Inflammatory macrophage (primary cell): ENCODE data around the gene FAM168B.
A peak's percentile ranks its signal among the peaks of the same experiment; 100 is the strongest.

Experiments used
- DNase-seq, 2 donors: peaks; one replicate each; pipeline ENCODE4 v3.0.0-alpha.2; 2020 to 2022
- total RNA-seq, 18 experiments: gene quantifications; one replicate each; lab custom pipeline; 2026; ENCODE audit warnings: mixed read lengths in 6 of 18, inconsistent platforms in 2 of 18; lab: John Stamatoyannopoulos, UW

Gene FAM168B, protein sequence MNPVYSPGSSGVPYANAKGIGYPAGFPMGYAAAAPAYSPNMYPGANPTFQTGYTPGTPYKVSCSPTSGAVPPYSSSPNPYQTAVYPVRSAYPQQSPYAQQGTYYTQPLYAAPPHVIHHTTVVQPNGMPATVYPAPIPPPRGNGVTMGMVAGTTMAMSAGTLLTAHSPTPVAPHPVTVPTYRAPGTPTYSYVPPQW
- 50.6 to 187 (median 142) reads per million in 18 experiments for total RNA-seq

DNA sequence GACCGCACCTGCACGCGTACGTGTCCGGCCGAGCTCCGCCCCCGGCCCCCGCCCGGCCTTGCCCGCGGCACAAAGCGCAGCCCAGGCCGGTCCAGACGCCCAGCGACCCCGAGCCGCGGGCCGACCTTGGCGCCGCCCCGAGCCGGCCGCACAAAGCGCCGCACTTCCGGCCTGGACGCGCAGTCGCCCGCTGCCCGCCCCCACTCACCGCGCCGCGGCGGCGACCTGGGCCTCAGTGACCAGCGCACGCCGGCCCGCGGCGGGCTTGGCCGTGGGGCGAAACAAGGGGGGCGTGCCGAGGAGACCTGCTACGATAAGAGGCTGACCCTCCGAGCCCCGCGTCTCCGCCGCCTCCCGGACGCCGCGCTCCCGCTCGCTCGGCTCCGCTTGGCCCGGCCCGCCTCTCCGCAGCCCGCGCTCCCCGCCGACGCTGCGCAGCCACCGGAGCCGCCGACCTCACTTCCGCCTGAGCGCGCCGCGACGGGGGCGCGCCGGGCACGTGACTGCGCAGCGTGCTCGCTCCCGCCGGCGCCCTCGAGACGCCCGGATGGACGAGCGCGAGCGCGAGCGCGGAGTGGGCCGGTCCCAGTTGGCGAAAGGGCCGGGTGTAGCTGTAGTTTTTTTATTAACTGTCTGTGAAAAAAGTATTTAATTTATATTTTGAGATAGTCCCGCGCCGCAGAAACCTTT, at the start of gene FAM168B:
FAM168B (minus strand) TSS at position 455 of the 690 bp plus-strand sequence. CDS start 10,814 bp downstream, outside the sequence.
- peak; percentile 90 to 94 for DNase-seq

DNA sequence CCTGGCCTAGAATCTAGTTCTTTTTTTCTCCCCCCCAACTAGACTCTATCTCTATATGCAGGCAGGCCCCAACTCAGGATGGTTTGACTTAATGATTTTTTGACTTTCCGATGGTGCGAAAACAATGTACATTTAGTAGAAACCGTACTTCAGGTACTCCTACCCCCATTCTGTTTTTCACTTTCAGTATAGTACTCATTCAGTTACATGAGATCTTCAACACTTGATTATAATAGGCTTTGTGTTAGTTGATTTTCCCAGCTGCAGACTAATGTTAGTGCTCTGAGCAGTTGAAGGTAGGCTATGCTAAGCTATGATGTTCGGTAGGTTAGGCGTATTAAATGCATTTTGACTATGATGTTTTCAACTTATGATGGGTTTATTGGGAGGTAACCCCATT, 49.6 kb upstream of the FAM168B start:
- DNase-seq, result no peak

DNA sequence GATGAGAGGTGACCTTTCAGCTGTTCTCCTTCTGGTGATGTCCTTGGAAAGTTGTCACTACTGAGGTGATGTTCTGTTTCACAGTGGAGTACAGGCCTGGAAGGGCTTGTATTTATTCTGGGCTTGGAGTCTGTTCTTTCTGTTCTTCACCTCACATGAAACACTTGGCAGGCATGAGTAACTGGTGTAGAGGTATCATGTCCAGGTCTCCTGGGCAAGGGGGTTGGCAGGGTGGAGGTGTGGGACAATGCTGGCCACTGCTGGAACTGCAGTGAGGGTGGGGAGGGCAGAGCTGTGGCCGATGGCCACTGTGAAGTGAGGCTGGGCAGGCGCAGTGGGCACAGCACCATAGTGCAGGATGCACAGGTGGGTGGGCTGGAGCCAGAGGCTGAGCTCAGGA, 47.3 kb upstream of the FAM168B start:
- no peak for DNase-seq

DNA sequence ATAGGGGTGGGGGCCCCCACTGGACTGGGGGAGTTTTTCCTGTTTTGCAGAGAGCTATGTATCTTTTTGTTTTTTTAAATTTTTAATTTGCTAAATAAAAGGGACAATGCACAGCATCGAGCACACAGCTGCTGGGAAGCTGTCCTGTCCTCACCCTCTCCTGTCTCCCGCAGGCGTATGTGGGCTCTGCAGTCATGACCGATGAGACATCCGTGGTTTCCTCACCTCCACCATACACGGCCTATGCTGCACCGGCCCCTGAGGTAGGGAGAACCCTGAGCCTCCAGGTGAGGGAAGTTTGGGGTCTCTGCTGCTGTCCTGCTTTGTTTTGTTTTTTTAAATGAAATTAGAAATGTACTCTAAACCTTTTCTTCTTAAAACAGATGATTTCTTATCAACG, 39.5 kb upstream of the FAM168B start:
- DNase-seq, result no peak

DNA sequence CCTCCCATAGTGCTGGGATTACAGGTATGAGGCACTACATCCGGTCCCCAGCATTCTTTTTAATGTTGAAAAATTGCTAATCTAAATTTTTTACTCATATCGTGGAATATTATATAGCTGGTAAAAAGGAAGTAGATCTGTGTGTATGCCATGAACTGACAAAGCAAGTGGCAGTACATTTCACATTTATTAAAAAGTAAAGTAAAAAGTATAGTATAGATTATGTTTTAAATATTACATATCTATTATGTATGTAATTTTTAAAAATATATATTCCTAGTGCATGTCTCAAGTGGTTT, 37.0 kb upstream of the FAM168B start:
- no peak for DNase-seq

DNA sequence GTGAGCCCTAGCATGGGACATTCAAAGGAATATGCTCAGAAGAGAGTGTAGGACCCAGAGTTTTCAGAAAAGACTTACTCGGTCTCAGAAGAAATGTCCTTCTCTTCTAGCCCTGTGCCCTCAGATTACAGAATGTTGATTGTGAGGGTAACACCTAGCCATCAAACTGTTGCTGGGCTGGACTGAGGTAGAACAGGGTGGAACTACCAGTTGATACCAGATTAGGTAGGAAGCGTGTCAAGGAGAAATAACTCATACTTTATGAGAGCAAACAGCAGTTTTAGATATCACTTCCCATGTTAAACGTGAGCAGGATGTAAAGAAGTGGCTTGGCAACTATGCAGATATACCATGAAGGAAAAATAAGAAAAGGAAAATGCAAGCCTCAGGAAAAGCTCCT, 34.7 kb upstream of the FAM168B start:
- DNase-seq, result no peak

DNA sequence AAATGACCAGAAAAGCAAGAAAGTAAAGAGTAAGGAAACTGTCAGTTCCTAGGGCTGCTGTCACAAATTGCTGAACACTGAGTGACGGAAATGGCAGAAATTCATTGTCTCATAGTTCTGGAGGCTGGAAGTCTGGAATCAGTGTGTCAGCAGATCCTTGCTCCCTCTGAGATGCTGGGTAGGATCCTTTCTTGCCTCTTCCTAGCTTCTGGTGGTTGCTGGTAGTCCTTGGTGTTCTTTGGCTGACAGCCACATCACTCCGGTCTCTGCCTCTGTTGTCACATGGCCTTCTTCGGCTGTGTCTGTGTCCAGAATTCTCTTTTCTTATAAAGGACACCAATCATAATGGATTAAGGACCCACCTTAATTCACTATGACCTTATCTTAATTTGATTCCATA, 33.8 kb upstream of the FAM168B start:
- no peak for DNase-seq

DNA sequence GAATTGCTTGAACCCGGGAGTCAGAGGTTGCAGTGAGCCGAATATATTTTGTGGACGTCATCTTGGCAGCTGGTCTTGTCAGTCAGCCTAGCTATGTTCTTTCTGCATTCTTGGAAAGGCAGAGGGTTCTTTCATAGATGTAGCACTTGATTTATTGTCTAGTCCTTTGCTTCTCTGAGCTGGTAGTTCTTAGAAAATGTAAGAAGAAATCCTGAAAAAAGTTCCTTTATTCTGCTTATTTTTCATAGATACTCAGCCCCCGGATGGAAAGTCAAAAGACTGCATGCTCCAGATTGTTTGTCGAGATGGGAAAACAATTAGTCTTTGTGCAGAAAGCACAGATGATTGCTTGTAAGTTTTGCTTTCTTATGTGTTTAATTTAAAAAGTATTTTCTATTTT, 33.2 kb upstream of the FAM168B start:
- DNase-seq, result no peak

DNA sequence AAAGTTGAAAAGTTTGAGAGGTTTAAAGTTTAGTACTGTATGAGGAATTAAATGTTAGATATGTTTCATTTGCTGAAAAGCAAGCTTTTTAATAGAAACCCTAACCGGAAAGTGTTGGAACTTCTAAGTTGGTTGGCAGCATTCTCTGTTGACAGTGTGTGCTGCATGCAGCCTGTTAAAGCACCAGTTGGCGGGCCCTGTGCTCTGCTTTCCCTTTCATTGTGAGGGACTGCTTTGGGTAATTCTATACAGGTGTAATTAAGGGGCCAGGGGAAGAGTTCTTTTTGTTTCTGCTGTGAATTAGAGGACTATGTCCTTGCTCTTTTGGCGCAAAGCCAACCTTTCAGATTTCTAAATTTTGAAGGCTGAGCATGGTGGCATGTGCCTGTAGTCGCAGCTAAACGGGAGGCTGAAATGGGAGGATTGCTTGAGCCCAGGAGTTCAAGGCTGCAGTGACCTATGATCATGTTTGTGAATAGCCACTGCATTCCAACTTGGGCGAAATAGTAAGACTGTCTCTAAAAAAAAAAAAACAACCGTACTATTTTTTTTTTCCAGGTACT, 32.0 kb upstream of the FAM168B start:
- DNase-seq, result no peak

DNA sequence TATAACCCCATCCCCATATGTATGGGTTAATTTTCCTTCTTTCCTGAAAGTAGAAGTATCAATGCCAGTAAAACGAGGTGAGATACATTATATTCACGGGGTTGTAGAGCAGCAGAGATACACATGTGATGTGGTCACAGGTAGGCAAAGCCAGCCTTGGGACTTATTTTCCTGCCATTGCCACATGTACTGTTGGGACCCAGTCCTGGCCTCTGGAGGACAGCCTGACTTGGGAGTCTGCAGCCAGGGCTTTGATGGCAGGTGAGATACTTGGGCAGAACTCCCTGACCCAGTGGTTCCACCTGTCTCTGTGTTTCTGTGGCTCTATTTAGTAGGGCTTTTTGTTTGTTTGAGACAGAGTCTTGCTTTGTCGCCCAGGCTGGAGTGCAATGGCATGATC, 29.9 kb upstream of the FAM168B start:
- DNase-seq, result no peak

DNA sequence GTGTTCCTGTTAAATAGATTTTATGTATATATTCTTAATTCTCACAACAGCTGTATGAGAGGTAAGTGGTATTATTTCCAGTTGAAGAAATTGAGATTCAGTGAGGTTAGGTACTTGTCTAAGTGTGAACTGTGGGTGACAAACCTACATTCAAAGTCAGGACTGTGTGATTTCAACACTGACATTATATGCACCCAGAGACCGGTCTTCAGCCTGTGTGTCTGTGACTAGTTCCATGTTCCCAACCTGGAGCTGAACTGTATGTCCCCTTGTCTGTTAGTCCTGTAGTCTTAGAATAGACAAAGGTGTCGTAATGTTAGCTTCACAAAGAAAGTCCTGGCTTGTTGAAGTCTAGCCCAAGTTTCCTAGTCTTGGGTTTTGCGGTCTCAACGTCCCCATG, 29.2 kb upstream of the FAM168B start:
- no peak for DNase-seq

DNA sequence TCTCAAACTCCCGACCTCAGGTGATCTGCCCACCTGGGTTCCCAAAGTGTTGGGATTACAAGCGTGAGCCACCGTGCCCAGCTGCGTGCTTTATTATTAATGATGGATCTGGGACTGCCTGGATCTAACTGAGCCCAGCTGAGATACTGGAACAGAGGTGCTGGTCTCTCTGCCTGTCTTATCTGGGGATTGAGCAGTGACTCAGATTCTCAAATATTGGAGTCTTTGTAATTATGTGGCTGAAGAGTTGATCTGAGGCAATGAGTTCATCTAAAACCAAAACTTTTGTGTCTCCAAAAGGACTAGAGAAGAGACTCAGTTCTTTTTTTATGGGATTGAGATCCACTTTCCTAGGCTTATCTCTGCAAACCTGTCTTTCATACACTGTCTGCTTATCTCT, 28.2 kb upstream of the FAM168B start:
- no peak for DNase-seq

DNA sequence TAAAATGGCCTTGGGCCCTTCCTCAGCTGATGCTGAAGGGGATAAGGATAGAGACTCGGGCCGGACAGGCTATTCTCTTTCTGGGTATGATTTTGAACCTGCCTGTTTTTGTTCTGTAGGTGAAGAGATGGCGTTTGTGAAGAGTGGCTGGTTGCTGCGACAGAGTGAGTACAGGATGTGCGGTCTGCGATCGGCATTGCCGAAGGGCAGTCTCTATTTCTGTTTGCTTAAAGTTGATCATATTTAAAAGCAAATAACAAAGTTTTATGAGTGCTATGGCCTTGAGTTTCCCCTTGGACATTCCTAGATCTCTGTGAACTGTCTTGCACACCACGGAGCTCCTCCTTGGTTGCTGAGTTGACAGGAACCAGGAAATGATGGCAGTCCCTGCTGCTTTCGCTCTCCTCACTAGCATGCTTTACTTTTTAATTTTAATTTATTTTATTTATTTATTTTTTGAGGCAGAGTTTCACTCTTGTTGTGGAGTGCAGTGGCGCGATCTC, 27.6 kb upstream of the FAM168B start:
- no peak for DNase-seq

DNA sequence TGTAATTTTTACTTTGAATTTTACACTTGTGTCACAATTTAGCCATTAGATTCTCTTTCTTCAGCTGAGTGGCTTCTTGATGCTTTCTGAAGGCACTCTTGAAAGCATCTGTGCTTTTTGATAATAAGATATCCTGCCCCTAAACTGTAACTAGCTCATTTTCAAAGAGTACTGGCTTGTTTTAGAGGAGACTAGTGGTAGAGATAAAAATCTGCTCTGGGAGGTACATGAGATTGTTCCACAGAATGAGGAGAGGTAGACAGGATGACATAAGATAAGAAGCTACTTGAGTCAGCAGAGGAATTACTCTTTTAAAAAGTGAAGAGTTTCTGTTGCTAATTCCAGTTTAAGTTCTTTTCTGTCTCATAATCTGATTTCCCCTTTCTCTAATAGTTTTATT, 22.5 kb upstream of the FAM168B start:
- DNase-seq, result no peak

DNA sequence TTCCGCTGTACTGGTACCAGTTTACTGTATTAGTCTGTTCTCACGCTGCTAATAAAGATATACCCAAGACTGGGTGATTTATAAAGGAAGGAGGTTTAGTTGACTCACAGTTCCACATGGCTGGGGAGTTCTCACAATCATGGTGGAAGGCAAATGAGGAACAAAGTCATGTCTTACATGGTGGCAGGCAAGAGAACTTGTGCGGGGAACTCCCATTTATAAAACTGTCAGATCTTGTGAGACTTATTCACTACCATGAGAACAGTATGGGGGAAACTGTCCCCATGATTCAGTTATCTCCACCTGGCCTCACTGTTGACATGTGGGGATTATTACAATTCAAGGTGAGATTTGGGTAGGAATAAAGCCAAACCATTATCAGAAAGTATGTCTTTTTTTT, 21.7 kb upstream of the FAM168B start:
- peak; percentile 62 to 77 for DNase-seq

DNA sequence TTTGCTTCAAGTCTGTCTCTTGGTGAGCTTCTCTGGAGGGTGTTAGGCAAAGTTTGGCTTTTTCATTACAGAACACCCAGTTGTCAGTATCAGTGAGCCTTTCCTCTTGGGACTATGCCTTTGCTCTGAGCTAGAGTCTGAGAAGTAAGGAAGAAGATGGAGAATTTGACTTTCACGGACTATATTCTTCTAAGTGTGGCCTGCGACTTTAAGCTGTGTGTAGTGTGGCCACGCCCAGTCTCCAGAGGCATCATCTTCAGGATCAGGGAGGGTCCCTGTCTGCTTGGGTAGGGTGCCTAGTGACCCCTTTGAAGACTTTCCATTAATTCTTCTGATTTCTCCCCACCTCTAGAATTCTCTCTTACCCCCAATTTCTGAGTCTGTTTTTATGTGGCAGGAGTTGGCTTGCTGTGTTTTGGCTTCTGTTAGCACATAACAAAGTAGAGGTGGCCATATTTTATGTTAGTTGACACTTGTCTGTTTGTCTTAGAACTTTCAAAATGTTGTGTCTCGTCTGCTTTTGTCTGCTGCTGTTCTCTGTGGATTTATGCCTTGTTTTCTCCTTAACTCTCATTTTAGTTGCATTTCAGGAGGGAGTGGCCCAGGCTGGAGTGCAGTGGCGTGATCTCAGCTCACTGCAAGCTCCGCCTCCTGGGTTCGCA, 20.4 kb upstream of the FAM168B start:
- no peak for DNase-seq

DNA sequence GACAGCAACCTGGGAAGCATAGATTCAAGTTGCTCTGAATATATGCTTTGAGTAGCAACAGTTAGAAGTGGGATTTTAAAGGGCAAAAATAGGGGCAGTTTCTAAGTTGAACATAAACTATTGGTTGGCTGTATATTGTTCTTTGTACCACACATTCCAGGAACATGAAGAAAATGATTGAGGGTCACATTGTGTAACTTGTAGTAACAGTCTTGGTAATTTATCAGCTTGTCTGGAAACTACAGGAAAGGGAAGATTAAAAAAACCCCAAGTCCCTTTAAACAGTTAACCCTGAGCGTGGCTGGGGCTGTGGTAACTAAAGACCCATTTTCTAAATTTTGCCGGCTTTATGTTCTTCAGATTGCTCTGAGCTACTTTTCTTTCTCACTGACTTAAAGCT, 19.3 kb upstream of the FAM168B start:
- DNase-seq, result no peak

DNA sequence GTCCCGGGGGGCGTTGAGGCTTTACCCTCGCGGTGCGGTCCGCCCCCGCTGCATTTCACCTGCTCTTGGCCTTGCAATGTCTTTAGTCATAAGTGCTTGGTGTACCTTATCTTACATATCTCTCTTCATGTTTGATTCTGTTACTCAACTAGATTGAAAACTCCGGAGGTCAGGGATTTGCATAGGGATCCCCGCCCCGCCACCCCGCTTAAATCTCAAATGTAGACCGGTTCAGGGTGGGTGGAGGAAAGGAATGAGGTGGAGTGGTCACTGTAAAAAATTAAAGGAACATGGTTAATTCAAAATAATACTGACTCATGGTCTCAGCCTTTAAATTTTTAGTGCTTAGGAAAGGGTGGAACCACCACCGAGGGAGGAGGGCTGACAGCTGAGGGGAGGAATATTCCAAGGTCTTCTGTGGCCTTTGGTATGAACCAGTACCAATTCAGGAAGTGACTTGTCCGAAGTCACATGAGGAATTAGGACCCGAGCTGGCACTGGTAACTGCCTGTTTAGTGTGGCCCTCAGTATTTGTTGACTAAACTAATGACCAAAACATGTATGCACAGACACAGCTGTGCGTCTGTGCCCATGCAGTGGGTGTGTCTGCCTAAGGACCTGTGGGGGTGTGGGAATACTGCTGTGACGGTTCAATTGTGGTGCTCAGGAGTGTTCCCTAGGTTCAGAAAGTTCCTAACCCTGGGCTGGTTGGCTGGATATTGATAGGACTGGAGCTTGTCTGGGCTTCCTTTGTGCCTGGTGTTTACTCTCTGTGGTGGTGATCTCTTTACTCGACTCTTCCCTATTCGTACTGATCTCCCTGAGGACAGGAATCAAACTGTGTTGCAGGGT, 12.9 kb upstream of the FAM168B start:
- DNase-seq, result peak; percentile 87 to 89

DNA sequence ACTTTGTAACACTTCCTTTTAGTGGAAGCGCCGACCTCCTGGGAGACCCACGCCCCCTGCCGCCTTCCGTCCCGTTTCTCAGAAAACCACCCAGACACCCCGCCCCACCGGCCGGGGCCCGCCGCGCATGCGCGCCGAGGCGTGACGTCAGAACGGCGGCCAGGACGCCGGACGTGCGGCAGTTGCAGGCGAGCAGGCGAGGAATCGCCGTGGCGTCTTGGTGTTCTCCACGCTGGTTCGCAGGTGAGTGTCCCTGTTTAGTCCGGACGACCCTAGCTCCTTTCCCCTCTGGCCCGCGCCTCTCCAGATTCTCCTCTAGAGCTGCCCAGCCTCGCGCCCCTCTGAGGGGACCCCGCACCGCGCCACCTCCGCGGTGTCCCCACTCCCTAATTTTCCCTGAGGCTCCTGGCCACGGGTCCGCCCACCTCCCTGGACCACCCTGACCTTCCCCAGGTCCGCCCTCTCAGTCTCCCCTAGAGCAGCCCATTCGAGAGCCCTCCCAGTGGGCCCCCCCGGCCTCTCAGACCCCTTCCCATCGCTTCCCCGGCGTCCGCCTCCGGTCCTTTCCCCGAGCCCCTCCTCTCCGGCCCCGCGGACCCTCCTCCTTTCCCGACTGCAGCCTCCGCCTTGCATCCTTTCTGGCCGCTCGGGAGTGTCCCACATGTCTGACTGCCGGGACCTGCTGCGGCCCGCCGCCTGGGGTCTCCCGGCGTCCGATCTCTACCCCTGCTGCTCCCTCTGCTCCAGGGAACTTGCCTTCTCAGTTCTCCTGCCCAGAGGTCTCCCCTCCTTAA, 12.1 kb upstream of the FAM168B start, which contains the start of gene PLEKHB2:
PLEKHB2 (plus strand) TSS at position 181 of the 794 bp plus-strand sequence. CDS start 15,606 bp downstream, outside the sequence.
- DNase-seq, result peak; percentile 95

DNA sequence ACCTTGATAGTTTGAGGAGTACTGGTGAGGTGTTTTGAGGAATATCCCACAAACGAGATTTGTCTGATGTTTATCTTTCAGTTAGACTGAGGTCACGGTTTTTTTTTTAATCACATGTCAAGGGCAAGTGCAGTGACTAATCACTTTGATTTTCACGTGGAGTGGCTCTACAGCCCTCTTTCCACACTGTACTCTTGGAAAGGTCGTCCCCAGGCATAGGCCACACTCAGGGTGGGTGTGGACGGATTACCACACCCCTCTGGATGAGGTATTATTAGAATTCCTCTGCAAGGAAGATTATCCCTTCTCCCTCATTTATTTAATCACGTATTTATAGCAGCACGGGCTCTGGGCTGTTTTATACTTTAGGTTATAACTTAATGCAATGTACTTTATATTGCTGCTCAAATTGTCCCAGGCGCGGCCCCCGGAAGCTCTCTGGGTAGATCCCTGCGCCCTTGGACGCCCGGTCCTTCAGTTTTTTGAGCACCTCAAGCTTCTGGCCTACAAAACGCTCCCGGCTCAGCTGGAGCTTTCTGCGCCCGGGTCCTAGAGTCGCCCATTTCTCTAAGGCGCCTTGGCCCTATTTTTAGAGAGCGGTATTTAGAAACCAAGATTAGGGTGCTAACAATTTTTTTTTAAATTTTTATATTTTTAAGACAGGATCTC, 11.4 kb upstream of the FAM168B start:
- DNase-seq, result peak; percentile 93

DNA sequence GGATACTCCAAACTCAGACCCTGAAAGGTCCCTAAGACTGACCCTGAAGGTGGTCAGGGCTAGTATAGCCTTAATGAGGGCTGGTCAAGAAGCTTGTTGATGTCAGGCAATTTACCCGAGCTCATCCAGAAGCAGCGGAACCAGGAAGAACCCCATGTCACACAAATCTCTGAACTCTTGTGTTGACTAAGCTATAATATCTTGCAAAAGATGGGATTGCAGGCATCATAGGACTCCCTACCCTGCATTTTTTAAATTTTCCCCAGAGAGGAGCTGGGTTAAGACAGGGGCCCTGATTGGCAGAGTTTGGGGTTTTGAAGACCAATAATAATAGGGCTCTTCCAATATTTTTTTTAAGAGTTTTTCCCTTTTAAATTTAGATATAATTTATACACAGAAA, 9.9 kb upstream of the FAM168B start:
- DNase-seq, result peak; percentile 52 to 66
